DMS153 treated with DMSO at 0.1 percent for 48 hours (cell line): Measurements from ENCODE around the gene ZNF800.
"Not testable (repeated sequence)": the region's sequence is repeated elsewhere in the genome, so short reads cannot be mapped to it uniquely, and the experiment has no call there.

Source experiments
- DNase-seq: peaks from one replicate; lab custom pipeline; 2025; ENCODE audit not compliant: unreplicated experiment; lab: John Stamatoyannopoulos, UW

Gene ZNF800, protein sequence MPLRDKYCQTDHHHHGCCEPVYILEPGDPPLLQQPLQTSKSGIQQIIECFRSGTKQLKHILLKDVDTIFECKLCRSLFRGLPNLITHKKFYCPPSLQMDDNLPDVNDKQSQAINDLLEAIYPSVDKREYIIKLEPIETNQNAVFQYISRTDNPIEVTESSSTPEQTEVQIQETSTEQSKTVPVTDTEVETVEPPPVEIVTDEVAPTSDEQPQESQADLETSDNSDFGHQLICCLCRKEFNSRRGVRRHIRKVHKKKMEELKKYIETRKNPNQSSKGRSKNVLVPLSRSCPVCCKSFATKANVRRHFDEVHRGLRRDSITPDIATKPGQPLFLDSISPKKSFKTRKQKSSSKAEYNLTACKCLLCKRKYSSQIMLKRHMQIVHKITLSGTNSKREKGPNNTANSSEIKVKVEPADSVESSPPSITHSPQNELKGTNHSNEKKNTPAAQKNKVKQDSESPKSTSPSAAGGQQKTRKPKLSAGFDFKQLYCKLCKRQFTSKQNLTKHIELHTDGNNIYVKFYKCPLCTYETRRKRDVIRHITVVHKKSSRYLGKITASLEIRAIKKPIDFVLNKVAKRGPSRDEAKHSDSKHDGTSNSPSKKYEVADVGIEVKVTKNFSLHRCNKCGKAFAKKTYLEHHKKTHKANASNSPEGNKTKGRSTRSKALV

DNA sequence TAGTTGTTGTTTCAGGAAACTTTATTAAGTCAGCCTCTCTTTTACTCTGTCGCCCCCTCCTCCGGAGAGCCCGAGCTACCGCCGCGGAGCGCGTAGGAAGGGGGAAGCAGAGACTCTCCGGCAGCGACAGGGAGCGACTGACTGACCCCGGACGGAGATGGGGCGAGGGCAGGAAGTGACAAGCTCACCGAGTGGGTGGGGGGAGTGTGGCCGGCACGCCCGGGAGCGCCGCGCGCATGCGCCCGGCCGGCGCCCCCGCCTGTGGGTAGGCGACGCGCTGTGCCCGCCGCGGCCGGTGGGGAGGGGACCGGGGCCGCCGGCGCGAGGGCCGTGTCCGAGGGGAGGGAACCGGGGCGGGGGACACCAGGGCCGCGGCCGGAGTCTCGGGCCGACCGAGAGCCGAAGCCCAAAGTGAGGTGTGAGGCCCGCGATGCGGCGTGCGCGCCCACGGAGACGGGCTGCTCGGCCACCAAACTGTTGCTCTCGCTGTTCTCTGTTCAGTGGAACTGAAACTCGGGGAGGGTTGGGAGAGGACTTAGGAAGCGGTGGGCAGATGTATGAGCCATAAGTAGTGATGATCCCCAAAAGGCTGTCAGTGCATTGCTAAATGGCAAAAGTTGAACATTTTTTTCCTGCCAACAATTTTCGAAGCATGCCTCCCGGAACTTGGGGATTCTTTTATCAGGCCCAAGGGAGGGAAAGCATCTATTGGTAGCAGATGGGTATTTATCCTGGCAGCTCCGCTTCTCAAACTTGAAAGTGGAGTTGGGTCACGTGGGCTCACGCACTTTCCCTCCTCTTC, at the start of gene ZNF800:
Gene ZNF800, minus strand, starts transcription at position 143 of the 802 bp plus-strand sequence. CDS start 1,151 bp downstream, outside the sequence.
- DNase-seq = peak; percentile 65

DNA sequence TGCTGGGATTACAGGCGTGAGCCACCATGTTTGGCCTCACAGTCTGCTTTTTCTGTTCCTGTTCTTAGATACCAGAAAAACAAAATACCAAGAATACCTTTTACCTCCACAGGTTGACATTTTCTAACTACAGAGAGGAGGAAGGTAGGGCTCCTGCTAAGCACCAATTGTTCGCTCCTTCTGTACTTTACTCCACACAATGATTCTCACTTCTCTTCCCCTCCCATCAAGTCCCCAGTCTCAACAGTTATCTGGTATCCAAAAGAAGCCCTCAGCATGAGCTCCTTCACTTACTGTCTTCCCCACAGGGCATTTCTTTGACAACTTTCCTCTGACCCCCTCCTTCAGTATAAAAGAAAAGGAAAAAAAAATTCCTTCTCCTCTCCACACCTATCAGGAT, 47.7 kb upstream of the ZNF800 start:
- no peak for DNase-seq

DNA sequence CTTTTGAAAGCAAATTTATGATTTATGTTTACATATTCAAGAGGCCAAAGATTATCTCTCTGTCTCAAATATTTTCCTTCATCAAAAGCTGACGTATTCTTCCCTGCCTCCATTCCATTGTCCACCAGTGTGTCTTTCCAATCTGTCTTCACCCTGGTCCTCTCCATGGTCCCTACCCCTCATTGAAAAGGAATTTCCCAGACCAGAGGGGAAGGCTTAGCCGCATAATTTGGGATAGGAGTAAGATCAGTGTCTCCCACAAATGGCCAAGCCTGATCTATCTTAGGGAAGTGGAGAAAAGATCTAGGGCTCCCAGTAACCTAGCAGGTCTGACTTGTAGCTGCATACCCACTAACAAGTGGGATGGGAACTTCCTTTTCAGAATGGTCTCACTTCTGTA, 46.3 kb upstream of the ZNF800 start:
- no peak for DNase-seq

DNA sequence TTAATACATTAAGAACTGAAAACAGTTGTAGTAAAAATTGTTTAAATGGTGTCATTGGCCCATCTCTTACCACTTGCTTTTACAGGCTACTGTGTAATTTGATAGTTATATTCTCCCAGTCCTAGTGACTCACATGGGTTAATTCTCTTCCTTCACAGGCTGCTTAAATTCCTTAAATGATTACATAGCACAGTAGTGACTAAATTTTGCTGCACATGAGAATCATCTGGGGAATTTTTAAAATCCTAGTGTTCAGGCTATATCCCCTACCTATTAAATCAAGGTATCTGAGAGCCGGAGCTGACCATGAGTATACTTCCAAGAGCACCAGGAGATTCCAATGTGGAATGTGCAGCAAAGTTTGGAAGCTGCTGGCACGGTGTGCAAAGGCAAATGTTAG, 45.3 kb upstream of the ZNF800 start:
- DNase-seq = no peak

DNA sequence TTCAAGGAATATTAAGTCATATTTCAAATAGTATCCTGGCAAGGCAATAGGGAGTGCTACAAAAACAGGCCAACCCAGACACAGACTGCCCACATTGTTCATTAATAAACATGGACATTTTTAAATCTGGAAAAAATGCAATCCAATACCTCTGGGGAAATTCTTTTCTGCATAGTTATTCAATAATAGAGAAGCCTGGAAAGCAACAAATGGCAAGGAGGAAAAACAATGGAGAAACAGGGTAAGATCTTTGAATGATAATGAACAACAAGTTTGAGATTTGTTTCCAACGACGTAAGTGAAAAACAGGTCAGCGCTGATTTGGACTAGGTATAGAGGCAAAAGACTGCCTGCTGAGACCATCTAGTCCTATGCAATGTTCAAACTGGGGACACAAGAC, 44.7 kb upstream of the ZNF800 start:
- no peak for DNase-seq

DNA sequence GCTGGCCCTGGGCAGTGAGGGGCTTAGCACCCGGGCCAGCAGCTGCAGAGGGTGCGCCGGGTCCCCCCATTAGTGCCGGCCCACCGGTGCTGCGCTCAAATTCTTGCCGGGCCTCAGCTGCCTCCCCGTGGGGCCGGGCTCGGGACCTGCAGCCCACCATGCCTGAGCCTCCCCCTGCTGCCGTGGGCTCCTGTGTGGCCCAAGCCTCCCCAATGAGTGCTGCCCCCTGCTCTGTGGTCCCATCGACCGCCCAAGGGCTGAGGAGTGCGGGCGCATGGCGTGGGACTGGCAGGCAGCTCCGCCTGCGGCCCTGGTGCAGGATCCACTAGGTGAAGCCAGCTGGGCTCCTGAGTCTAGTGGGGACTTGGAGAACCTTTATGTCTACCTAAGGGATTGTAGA, 36.8 kb upstream of the ZNF800 start:
- not testable (repeated sequence) for DNase-seq

DNA sequence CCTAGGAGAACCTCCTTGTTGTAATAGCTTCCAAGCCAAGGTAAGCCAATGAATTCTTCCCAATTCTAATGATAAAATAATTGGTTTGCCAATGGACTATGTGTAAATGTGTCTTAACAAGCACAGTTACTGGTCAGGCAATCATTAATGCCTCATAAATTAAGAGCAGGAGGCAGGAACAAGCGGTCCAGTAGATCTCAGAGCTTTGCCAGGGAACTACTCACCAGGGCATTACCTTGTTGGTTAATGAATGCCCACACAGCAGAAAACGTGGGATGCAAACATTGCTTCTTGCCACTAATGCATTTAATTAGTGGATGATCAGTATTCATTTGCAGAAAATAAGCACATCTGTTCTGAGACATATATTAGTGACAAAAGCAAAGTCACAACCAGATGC, 26.7 kb upstream of the ZNF800 start:
- DNase-seq = no peak

DNA sequence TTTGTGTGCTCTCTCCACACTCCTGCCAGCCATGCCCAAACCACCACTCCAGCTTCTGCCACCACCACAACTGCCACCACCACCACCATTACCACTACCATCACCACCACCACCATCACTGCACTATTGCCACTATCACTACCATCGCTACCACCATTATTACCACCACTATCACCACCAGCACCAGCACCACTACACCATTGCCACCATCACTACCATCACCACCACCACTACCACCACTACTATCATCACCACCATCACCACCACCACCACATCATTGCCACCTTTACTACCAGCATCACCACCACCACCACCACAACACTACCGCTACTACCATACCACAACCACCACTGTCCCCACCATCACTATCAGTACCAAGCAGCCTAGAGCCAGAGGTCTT, 26.0 kb upstream of the ZNF800 start:
- DNase-seq = no peak

DNA sequence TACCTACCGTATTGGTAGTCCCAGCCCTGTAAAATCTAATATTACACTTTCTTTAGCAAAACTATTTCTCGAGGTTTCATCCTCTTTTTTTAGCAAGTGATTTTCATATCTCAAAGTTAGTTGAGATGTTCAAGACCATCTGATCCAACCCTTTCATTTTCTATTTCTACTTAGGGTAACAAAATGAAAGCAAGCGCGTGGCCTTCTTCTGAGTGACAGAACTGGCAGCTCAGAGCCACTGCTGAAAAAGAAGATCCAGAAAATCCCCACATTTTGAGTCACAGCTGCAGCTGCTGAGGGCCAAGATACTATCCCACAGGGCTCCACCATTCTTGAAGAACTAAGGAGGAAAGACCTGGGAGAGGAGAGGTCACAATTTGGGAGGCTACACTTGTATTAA, 24.8 kb upstream of the ZNF800 start:
- DNase-seq = no peak

DNA sequence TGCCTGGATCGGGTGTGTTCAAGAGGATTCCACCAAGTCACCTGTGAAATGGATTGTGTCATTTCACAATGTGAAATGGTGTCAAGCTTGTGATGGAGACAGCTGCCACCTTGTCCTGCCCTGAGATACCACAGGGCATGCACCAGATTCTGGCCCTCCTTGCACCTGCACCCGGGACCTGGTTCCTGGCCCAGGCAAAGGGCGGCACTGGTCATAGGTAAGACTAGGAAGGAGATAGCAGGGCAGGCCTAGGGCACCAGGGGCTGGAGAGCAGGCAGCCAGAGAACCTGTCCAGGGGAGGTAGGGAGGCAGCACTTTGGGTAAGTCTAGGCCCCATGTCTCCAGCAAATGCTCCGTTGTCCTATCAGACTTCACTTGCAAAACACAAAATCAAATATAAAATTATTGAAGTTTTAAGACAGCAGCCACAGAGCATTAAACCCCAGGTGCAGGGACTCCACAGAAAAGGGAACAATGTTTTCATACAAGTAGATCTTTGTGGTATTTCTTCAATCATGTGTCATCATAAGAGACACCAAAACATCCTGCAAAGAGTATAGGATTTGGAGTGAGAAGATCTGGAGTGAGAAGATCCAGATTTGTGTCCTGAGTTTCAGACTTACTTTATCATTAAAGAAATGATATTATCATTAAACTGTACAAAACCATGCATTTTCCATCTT, 22.7 kb upstream of the ZNF800 start:
- no peak for DNase-seq

DNA sequence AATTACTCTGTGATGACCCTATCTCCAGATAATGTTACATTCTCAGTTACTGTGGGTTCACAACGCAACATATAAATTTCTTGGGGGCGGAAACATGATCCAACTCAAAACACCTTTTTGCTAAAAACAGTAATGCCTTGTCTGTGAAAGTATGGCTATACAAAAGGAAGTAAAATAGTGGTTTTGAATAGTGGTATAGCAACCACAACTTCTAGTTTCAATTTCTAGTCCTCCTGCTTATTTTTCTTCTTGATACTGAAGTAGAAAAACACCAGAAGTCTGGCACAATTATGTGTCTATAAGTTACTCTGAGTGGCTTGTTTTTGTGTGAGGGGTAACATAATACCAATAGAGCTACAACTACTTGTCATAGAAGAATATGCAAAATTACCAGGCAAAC, 21.5 kb upstream of the ZNF800 start:
- no peak for DNase-seq

DNA sequence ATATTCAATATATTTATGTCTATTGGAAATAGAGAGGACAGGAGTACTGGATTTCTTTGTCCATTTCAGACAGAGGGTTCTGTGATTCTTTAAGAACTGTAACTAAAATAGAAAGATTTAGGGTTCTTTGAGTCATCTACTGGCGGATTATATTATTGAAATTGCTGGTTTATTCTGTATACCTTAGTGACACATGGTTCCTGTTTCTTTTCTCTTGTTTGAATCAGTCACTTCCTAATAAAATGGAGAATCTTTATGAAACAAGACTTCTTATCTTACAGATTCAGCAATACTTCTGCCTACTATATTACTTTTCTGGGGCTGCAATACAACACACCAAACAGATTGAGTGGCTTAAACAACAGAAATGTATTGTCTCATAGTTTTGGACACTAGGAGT, 20.8 kb upstream of the ZNF800 start:
- DNase-seq = no peak

DNA sequence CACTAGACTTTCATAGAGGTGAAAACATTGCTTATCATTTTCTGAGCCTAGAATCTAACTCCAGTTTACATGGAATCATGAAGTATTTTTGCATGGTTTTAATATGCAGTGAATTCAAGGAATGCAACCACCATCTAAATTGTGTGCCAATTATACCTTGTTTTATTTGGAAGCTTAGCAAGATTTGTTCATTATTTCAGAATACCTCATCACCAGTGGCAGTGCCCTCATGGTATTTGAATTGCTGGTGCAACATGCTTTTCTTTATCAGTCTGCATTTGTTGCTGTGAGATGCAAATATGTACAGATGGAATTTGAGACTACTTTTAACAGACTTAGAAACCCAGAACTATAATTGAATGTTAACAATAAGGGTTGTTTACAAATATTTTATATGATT, 18.7 kb upstream of the ZNF800 start:
- no peak for DNase-seq

DNA sequence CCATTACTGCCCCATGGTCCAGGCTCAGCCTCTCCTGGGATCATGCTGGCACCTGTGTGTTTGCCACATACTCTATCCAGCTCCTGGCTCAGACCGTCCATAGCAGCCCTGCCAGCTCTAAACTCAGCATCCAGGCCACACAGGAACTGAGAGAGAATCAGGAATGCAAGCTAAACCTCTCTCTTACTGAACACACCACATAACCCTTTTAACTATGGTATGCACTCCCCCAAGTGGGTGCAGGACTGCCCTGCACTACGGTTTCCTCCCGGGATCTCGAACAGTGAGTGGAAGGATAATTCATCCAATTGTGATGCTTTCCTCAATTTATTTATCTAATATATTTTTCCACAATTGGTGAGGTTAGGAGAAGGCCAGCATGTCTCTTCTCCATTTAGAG, 17.1 kb upstream of the ZNF800 start:
- no peak for DNase-seq

DNA sequence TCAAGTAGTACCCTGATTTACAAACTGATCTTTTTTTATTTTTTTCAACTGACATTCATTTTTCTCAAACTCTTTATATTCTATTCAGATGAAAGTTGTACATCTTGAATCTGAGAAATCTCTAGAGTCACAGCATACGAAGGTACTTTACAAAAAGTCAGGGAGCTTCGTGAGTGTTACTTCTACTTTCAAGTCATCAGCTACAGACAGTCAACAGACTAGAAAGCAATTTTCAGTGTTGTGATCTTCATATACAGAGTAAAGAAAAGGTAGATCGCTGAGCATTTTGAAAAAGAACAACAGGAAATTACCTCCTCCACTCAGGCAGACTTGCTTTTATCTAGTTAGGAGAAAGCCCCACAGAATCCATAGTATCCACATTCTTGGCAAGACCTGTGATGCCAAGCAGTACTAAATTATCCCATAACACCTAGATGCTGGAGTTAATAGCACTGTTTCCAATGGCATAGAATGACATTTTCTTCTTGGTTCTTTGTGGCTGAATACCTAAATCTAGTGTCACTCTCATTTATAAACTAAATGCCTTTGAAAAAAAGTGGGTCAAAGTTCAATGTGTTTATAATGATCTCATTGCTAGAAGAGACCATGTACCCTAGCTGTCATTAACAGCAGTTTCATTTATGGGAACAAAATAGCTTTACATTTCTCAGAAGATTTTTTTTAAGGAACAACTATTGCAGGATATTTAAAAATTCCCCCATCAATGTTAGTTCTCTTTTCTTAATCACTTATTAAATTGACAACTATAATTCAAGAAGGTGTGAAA, 12.0 kb upstream of the ZNF800 start:
- DNase-seq = no peak

DNA sequence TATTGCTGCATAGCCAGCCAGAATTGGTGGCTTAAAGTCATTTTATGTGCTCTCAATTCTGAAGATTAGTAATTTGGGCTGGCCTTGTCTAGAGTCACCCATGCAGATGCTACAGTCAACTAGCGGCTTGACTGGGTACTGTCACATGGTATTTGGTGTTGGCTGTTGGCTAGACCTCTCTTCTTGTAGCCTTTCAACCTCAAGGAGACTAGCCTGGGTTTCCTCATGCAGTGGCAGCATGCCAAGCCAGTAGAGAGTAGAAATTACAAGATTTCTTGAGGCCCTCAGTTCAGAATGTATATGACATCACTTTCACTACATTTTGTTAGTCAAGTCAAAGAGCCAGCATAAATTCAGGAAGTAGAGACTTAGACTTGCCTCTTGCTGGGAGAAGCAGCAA, 3.7 kb upstream of the ZNF800 start:
- DNase-seq = no peak

DNA sequence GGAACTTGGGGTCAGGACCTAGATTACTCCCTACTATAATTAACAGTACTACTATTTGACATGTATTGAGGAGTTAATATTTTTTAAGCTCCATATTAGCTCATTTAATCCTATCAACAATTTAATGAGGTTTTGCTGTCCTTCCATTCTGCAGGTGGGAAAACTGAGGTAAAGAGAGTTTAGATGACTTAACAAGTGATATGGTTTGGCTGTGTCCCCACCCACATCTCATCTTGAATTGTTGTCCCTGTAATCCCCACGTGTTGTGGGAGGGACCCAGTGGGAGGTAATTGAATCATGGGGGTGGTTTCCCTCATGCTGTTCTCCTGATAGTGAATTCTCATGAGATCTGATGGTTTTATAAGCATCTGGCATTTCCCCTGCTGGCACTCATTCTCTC, 2.6 kb upstream of the ZNF800 start:
- DNase-seq = not testable (repeated sequence)

DNA sequence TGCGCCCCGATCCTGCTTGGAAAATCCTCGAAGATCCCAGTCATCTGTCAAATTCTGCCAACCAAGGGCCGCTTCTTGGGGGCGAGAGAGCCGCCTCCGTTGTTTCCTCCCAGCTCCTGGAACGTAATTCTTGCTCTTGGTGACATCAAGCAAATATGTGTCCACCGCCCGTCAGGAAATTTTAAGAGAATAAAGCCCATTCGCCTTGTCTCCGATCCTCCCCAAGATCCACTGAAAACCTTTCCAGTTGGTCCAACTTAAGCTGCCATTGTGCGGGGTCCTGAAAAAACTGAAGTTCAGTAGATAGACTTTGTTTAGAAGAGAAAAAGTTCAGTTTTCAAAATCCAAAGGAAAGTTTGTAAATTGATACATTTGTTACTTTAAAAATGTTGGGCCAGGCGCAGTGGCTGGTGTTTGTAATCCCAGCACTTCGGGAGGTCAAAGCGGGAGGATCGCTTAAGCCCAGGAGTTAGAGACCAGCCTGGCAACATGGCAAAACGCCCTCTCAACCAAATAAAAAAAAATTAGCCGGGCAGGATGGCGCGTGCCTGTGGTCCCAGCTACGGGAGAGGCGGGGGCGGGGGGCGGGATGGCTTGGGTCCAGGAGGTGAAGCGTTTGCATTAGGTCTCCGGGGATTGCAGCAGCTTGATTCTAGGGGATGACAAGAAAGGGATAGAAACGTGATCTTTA, 1.0 kb upstream of the ZNF800 start:
- peak; percentile 16 for DNase-seq

DNA sequence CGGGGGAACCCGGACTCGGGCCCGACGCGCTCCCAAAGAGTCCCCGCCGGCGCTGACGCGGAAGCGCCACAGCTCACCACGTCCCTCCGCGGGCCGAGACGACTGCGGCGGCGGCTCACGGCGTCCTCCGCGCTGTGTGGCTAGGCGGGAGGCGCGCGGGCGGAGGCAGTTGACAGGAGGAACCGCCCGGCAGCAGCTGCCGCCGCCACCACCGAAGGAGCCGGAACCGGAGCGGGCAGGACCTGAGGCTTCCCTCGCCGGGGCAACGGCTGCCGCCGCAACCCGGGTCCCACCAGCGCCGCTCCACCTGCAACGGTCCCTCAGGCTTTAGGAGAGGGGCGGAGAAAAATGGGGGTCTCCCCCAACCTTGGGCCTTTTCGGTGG, 334 bp downstream of the ZNF800 start:
- peak; percentile 13 for DNase-seq

DNA sequence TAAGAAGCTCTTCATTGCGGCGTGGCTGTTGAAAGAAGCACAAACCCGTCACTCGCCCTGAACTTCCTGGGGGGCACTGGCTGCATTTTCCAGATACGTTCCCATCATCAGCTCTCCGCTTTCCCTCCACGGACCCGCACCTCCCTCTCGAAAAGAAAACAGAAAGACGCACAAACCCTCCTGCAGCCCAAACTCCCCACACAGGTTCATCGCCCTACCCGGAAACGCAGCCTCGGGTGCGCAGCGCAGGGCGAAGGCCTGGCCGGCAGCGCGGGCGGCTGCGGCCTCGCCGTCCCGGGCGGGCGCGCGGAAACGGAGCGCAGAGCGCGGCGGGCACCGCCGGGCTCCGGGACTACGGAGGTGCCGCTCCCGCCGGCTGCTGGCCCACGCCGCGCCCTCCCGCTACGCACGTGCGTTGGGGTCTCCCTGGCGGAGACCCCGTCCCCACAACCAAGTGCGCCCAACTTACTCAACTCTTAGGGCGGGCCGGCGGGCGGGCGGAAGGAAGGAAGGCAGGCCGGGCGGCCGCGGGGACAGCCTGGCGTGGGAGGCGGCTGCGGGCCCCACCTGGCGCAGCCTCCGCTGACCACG, 822 bp downstream of the ZNF800 start:
- DNase-seq = no peak
